AG04449 (cell line): Measurements from ENCODE around the gene KCNMA1.

Experiments
- CTCF ChIA-PET: fragments of 350-600 bp; formaldehyde crosslinking; extraction: SDS; loops from one replicate; lab custom pipeline; 2021; ENCODE audit warnings: antibody characterized with exemption; lab: Yijun Ruan, JAX
- POLR2A ChIA-PET: fragments of 400-600, 350-600 bp; formaldehyde crosslinking; extraction: SDS; loops from one replicate; lab custom pipeline; 2020; ENCODE audit warnings: antibody characterized with exemption, inconsistent platforms; lab: Yijun Ruan, JAX
- DNase-seq: peaks from one replicate; pipeline ENCODE4 v3.0.0-alpha.2; 2010; ENCODE audit warnings: low read depth, low spot score
- H3K4me3 ChIP-seq: 2 replicates; pipeline ENCODE4 v1.5.1; 2011; ENCODE audit warnings: low read depth, mild to moderate bottlenecking, control low read depth, low read length
- TF ChIP-seq, protein P1 (sequence below): IDR thresholded peaks from one replicate; pipeline ENCODE4 v1.5.1; 2011; ENCODE audit warnings: mild to moderate bottlenecking, moderate library complexity, low read length, control low read depth, inconsistent platforms; ENCODE audit not compliant: insufficient read depth; ENCODE audit errors: missing control alignments

The KCNMA1 gene

DNA sequence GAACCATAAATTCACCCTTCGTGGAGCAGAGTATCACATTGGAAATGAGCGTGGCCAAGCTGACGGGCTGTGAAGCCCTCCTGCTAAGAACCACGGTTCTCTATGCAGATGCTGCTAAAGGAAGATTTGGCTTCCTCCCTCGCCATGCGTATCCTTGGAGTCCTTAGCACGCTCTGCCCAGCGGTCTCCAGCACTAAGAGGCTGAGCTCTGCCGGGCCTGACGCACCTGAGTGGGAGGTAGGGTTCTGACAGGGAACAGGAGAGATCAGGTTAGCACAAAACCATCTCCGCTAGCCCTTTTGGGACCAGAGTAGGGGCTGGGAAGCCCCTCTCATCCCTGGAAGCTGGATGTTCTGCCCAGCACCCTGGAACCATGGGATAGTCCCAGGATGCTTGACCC lies 225.8 kb downstream of the KCNMA1 start:
- TF ChIP-seq, protein P1, sequence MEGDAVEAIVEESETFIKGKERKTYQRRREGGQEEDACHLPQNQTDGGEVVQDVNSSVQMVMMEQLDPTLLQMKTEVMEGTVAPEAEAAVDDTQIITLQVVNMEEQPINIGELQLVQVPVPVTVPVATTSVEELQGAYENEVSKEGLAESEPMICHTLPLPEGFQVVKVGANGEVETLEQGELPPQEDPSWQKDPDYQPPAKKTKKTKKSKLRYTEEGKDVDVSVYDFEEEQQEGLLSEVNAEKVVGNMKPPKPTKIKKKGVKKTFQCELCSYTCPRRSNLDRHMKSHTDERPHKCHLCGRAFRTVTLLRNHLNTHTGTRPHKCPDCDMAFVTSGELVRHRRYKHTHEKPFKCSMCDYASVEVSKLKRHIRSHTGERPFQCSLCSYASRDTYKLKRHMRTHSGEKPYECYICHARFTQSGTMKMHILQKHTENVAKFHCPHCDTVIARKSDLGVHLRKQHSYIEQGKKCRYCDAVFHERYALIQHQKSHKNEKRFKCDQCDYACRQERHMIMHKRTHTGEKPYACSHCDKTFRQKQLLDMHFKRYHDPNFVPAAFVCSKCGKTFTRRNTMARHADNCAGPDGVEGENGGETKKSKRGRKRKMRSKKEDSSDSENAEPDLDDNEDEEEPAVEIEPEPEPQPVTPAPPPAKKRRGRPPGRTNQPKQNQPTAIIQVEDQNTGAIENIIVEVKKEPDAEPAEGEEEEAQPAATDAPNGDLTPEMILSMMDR: no peak
- POLR2A ChIA-PET: no interaction called here
- CTCF ChIA-PET: interaction anchor here (1.1 to 9.4 kb wide), 4 partner anchors 10 to 300 kb away, joined by 3 to 63 read pairs (median 4); no protein-coding TSS in a partner anchor
- H3K4me3 ChIP-seq: no peak overlapping the region
- DNase-seq: no peak

DNA sequence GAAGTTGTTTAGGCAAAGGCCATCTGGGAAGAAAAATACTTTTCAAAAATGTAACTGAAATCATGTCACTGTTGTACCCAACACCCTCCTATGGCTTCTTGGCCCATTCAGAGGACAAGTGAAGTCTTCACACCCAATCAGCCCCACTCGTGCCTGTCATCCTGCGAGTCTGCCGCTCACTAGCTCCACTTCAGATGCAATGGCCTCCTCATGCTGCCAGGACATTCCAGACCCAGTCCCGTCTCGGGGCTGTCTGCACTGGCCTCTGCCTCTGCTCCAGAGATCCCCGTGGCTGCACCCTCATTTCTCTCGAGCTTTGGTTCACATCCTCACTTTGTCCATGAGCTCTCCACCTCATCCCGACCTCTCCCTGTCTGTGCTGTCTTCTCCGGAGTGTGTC lies 227.1 kb downstream of the KCNMA1 start:
- ChIA-PET CTCF (interaction anchor here (1.0 to 9.4 kb wide), 6 partner anchors 13 to 301 kb away, joined by 3 to 63 read pairs (median 4); no protein-coding TSS in a partner anchor), POLR2A (no interaction called here)
- no peak for DNase-seq
- H3K4me3 ChIP-seq: no peak overlapping the region
- TF ChIP-seq, protein P1: no peak

DNA sequence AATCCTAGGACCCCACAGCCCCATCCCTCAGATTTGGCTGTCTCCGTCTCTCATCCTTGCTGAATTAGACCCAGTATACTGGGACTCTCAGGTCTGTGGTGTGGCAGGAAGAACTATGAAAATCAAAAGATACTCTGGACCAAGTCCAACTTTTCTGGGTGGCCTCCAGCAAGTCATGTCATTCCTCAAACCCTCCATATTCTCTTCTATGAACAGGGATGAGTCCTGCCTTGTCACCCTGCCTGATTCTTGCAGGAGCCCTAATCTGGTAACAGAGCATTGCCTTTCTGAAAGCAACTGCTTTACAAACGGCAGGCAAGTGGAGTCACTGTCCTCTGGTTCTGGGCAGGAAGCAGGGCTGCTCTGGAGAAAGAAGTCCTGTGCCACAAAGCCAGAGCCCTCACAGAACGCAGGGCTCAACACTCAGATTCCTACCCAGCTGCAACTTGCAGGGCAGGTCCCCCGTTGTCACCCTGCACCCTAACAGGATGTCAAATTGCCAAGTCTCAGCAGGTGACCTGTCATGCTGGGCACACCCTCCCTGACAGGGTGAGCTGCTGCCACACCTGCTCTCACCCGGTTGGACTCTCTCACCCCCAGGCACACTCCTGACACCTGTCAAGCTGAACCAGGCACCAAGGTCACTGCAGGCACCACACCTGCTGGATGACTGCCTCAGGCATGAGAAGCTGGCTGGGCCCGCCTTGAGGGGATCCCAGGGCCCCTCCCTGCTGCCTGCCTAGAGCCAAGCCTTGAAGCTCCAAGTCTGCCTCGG lies 227.7 kb downstream of the KCNMA1 start:
- POLR2A ChIA-PET: no interaction called here
- no peak for DNase-seq
- CTCF ChIA-PET: interaction anchor here (1.4 to 9.4 kb wide), 6 partner anchors 18 to 302 kb away, joined by 3 to 63 read pairs (median 6); no protein-coding TSS in a partner anchor
- TF ChIP-seq, protein P1: no peak
- no peak overlapping the region for H3K4me3 ChIP-seq

DNA sequence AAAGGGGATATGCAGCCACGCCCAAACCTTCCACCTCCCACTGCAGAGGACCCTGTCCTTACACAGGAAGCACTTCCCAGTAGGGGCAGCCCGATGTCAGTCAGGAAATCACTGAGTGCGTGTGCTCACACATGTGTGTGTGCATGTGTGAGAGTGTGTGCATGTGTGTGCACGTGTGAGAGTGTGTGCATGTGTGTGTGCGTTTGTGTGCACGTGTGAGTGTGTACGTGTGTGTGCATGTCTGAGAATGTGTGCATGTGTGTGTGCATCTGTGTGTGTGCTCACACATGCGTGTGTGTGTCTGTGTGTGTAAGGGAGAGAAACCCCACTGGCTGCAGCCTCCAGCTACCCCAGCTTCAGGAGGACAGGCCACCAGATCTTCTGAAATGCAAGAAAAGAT lies 229.3 kb downstream of the KCNMA1 start:
- CTCF ChIA-PET: interaction anchor here (2.0 to 3.2 kb wide), 3 partner anchors 16 to 236 kb away, joined by 6 to 9 read pairs (median 7); no protein-coding TSS in a partner anchor
- no peak overlapping the region for H3K4me3 ChIP-seq
- DNase-seq: no peak
- TF ChIP-seq, protein P1: no peak
- POLR2A ChIA-PET: no interaction called here

DNA sequence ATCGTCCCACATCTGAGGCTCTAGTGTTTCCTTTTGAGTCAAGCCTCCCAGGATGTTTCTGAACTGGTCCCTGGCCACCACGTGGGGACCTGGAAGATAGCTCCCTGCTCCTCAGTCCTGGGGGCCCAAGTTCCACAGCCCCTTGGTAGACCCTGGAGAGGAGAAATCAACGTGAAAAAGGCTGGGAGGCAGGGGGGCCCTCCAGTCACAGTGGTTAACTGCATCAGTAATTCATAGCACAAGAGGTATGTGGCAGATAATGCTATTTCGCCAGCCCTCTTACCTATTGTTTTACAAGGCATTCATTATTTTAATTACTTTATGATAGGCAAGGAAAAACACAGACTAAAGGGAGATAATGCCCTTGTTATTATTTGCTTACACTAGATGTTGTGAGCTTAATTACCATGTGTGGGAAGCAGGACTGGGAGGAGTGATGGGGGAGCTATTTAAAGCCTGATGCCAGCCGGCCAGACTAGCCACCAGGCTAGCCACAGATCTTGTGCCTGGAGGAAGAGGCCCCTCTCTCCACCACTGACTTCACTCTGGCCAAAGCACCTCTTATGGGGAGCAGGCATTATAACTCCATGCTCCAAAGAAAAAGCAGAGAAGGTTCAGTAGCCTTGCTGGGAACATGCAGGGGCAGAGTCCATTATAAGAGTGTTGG lies 230.7 kb downstream of the KCNMA1 start:
- TF ChIP-seq, protein P1: no peak
- CTCF ChIA-PET: interaction anchor here (0.7 to 2.3 kb wide), 9 partner anchors 8 to 238 kb away, joined by 3 to 9 read pairs (median 4); no protein-coding TSS in a partner anchor
- POLR2A ChIA-PET: interaction anchor here (1.1 kb wide), 1 partner anchor 211 kb away, joined by 3 read pairs; no protein-coding TSS in a partner anchor
- no peak overlapping the region for H3K4me3 ChIP-seq
- no peak for DNase-seq

DNA sequence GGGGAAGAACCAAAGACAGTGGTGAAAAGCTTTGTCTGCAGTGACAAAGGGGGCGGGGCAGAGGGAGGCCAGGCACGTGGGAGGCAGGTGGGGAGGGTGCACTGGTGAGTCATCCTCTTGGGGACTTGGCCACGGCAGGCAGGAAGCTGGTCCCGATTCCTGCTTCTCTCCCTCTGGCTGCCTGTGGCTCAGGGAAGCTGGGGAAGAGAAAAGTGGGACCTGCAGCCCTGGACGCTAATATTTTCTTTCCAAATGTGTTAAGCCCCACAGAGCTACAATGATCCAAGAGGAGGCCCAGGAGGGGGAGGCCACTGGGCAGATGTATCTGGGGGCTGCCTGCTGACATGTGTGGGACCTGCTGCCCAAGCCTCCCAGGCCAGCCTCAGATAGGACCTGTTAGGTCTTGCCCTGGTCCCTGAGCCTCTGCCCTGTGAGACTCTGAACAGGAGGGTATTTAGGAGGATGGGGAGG lies 231.8 kb downstream of the KCNMA1 start:
- TF ChIP-seq, protein P1: no peak
- DNase-seq: no peak
- ChIA-PET CTCF (interaction anchor here (0.5 to 1.7 kb wide), 6 partner anchors 9 to 236 kb away, joined by 3 to 9 read pairs (median 4); no protein-coding TSS in a partner anchor), POLR2A (no interaction called here)
- H3K4me3 ChIP-seq: no peak overlapping the region
